HepG2 (cell line): ENCODE results near the gene RABGAP1L.

Experiments used
- CC2D1A ChIP-seq: sonication (generic); formaldehyde crosslinking; IDR thresholded peaks from 2 replicates; pipeline ENCODE4 v1.8.1; 2023; ENCODE audit warnings: mild to moderate bottlenecking, missing genetic modification reagents
- ELF1 ChIP-seq: sonication (generic); formaldehyde crosslinking; IDR thresholded peaks from 2 replicates; pipeline ENCODE4 v1.4.0; 2020; ENCODE audit warnings: missing genetic modification reagents
- HHEX ChIP-seq: IDR thresholded peaks from 2 replicates; pipeline ENCODE4 v1.6.1; 2016; ENCODE audit warnings: control low read depth
- POLR2AphosphoS2 ChIP-seq: IDR thresholded peaks from 2 replicates; pipeline ENCODE4 v1.6.1; 2011; ENCODE audit warnings: low read depth, low read length, improper control_type of control experiment
- RCOR2 ChIP-seq: IDR thresholded peaks from 2 replicates; pipeline ENCODE4 v1.6.1; 2016; ENCODE audit warnings: missing biosample characterization, missing genetic modification reagents
- TBP ChIP-seq: sonication (generic); formaldehyde crosslinking; IDR thresholded peaks from 2 replicates; pipeline ENCODE4 v1.5.0; 2020; ENCODE audit warnings: missing genetic modification reagents
- TCF7L2 ChIP-seq: IDR thresholded peaks from 2 replicates; pipeline ENCODE4 v1.6.1; 2011; ENCODE audit warnings: mild to moderate bottlenecking, low read depth, low read length, moderate library complexity
- ZNF17 ChIP-seq: sonication (generic); formaldehyde crosslinking; IDR thresholded peaks from 2 replicates; pipeline ENCODE4 v1.5.0; 2020; ENCODE audit warnings: mild to moderate bottlenecking, missing genetic modification reagents
- ZNF430 ChIP-seq: sonication (generic); formaldehyde crosslinking; IDR thresholded peaks from 2 replicates; pipeline ENCODE4 v1.9.0; 2021; ENCODE audit warnings: mild to moderate bottlenecking, missing genetic modification reagents
- ZNF773 ChIP-seq: sonication (generic); formaldehyde crosslinking; IDR thresholded peaks from 2 replicates; pipeline ENCODE4 v1.4.0; 2020; ENCODE audit warnings: missing genetic modification reagents, borderline replicate concordance
- ZNF777 ChIP-seq: sonication (generic); formaldehyde crosslinking; IDR thresholded peaks from 2 replicates; pipeline ENCODE4 v1.4.0; 2020; ENCODE audit warnings: missing genetic modification reagents
- TF ChIP-seq, protein P1 (sequence below): sonication (generic); formaldehyde crosslinking; IDR thresholded peaks from 2 replicates; pipeline ENCODE4 v1.5.0; 2020; ENCODE audit warnings: mild to moderate bottlenecking, missing genetic modification reagents, moderate library complexity
- TF ChIP-seq, protein P2 (sequence below): sonication (generic); formaldehyde crosslinking; IDR thresholded peaks from 2 replicates; pipeline ENCODE4 v1.4.0; 2020; ENCODE audit warnings: missing genetic modification reagents, borderline replicate concordance

DNA sequence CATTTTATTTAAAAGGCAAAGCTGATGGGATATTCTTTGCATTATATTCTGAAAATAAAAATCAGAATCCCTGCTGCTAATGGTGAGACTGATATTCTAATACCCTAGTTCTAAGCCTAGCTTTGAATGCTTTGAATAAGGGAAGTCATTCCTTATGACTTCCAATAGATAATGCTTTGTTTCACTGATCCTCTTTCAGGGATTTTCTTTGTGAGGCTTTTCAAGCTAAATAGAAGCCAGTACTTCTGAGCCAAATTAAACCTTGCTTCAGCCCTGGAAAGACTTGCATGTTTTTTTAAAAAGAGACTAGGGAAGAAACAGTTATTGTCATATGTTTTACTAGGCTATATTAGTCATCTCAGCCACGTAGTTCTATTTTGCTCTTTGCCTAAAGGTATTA lies 771.9 kb downstream of the RABGAP1L start:
- TF ChIP-seq HHEX (no peak), ZNF773 (no peak), CC2D1A (CRISPR knock-in tag) (no peak), ZNF17 (CRISPR knock-in tag) (no peak), ELF1 (CRISPR knock-in tag) (no peak), TCF7L2 (no peak), ZNF777 (CRISPR knock-in tag) (no peak), RCOR2 (CRISPR knock-in tag) (no peak), TBP (CRISPR knock-in tag) (no peak), POLR2AphosphoS2 (no peak), ZNF430 (no peak)
- TF ChIP-seq, protein P1, sequence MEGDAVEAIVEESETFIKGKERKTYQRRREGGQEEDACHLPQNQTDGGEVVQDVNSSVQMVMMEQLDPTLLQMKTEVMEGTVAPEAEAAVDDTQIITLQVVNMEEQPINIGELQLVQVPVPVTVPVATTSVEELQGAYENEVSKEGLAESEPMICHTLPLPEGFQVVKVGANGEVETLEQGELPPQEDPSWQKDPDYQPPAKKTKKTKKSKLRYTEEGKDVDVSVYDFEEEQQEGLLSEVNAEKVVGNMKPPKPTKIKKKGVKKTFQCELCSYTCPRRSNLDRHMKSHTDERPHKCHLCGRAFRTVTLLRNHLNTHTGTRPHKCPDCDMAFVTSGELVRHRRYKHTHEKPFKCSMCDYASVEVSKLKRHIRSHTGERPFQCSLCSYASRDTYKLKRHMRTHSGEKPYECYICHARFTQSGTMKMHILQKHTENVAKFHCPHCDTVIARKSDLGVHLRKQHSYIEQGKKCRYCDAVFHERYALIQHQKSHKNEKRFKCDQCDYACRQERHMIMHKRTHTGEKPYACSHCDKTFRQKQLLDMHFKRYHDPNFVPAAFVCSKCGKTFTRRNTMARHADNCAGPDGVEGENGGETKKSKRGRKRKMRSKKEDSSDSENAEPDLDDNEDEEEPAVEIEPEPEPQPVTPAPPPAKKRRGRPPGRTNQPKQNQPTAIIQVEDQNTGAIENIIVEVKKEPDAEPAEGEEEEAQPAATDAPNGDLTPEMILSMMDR (CRISPR knock-in tag) = no peak
- TF ChIP-seq, protein P2, sequence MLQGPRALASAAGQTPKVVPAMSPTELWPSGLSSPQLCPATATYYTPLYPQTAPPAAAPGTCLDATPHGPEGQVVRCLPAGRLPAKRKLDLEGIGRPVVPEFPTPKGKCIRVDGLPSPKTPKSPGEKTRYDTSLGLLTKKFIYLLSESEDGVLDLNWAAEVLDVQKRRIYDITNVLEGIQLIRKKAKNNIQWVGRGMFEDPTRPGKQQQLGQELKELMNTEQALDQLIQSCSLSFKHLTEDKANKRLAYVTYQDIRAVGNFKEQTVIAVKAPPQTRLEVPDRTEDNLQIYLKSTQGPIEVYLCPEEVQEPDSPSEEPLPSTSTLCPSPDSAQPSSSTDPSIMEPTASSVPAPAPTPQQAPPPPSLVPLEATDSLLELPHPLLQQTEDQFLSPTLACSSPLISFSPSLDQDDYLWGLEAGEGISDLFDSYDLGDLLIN = no peak
